Smooth muscle cell (in vitro differentiated cells): Measurements from ENCODE around the gene AMPD3. TPM values are rescaled to one million over a fixed set of nuclear protein-coding genes. Genes with fewer than 3 reads are reported as not detected.

Source experiments
- DNase-seq: peaks from one replicate; lab custom pipeline; 2025; ENCODE audit not compliant: unreplicated experiment; lab: John Stamatoyannopoulos, UW
- H2AFZ ChIP-seq: fragments of 200-600 bp; sonication (generic); 2 replicates; pipeline ENCODE4 v1.6.0; 2016; ENCODE audit warnings: antibody characterized with exemption, low read depth, mild to moderate bottlenecking
- H3F3A ChIP-seq: fragments of 200-600 bp; sonication (generic); 2 replicates; pipeline ENCODE4 v1.6.0; 2017; ENCODE audit warnings: antibody characterized with exemption, low read depth
- H3K27ac ChIP-seq: fragments of 200-600 bp; sonication (generic); 2 replicates; pipeline ENCODE4 v1.5.1; 2016; ENCODE audit warnings: low read depth, mild to moderate bottlenecking
- H3K27me3 ChIP-seq: fragments of 200-600 bp; sonication (generic); 2 replicates; pipeline ENCODE4 v1.6.1; 2016; ENCODE audit warnings: low read depth, mild to moderate bottlenecking
- H3K36me3 ChIP-seq: fragments of 200-600 bp; sonication (generic); 2 replicates; pipeline ENCODE4 v1.5.1; 2016; ENCODE audit warnings: low read depth
- H3K4me1 ChIP-seq: fragments of 200-600 bp; sonication (generic); 2 replicates; pipeline ENCODE4 v1.5.1; 2016; ENCODE audit warnings: low read depth
- H3K4me2 ChIP-seq: fragments of 200-600 bp; sonication (generic); 2 replicates; pipeline ENCODE4 v1.6.0; 2016; ENCODE audit warnings: mild to moderate bottlenecking
- H3K4me3 ChIP-seq: fragments of 200-600 bp; sonication (generic); 2 replicates; pipeline ENCODE4 v1.5.1; 2016; ENCODE audit warnings: mild to moderate bottlenecking
- H3K79me2 ChIP-seq: fragments of 200-600 bp; sonication (generic); 2 replicates; pipeline ENCODE4 v1.6.0; 2016; ENCODE audit warnings: low read depth, mild to moderate bottlenecking
- H3K9ac ChIP-seq: fragments of 200-600 bp; sonication (generic); 2 replicates; pipeline ENCODE4 v1.6.0; 2016; ENCODE audit warnings: low read depth
- H3K9me3 ChIP-seq: fragments of 200-600 bp; sonication (generic); replicated peaks from 2 replicates; pipeline ENCODE4 v1.5.1; 2016; ENCODE audit warnings: low read depth
- H4K20me1 ChIP-seq: fragments of 200-600 bp; sonication (generic); 2 replicates; pipeline ENCODE4 v1.6.0; 2016; ENCODE audit warnings: low read depth
- CTCF ChIP-seq: fragments of 200-600 bp; sonication (generic); IDR thresholded peaks from 2 replicates; pipeline ENCODE4 v1.5.1; 2017; ENCODE audit warnings: borderline replicate concordance, mild to moderate bottlenecking, antibody characterized with exemption; ENCODE audit not compliant: insufficient read depth, poor library complexity, severe bottlenecking
- WGBS: methylation state at CpG from one replicate; pipeline ENCODE4 v1.1.7; 2016; ENCODE audit warnings: low lambda C conversion rate; 5-methylcytosine and 5-hydroxymethylcytosine counted together
- polyA plus RNA-seq: library from polyadenylated mRNA; unstranded; fragments of >200 nt; fragmentation: Nextera tagmentation; extraction: Ambion mirVana; gene quantifications from 2 replicates; pipeline ENCODE4 v1.2.1, GENCODE V29; 2016
- total RNA-seq: library from RNA; depleted of rRNA; stranded (reverse); fragments of >200 nt; gene quantifications from 2 replicates; pipeline ENCODE4 v1.2.3, GENCODE V29; 2014

Gene AMPD3
- total and polyA plus RNA-seq, 2 experiments from 2014 or later = 0.67 to 3.6 TPM

- no peaks in the 10 kb centered on the region for H3K27me3 ChIP-seq
- no peaks in the 10 kb centered on the region for H3K36me3 ChIP-seq
- H2AFZ ChIP-seq = no peak overlapping the region
- H3K27ac ChIP-seq = peak overlapping the region; percentile 44
- H3K4me1 ChIP-seq = no peaks in the 10 kb centered on the region
- no peaks in the 10 kb centered on the region for H3F3A ChIP-seq
- no peak for DNase-seq
- 95% methylated on average over 3 of the region's 3 CpGs for WGBS
- no peak for TF ChIP-seq CTCF
- H3K9ac ChIP-seq = no peak overlapping the region
- no peaks in the 10 kb centered on the region for H3K79me2 ChIP-seq
- H3K4me2 ChIP-seq = no peak overlapping the region
- H3K9me3 ChIP-seq = no peaks in the 10 kb centered on the region
- H3K4me3 ChIP-seq = no peak overlapping the region
- no peaks in the 10 kb centered on the region for H4K20me1 ChIP-seq
Measured at GRCh38 chr11:10550503-10551289, 95.6 kb downstream of the AMPD3 start.

- Histone ChIP-seq H3K36me3 (no peaks in the 10 kb centered on the region), H3F3A (no peaks in the 10 kb centered on the region), H3K27ac (no peak overlapping the region), H3K79me2 (no peaks in the 10 kb centered on the region), H3K4me1 (no peaks in the 10 kb centered on the region), H3K27me3 (peaks cover 2% of the 10 kb centered on the region), H3K4me3 (no peak overlapping the region), H3K9ac (no peak overlapping the region), H3K9me3 (no peaks in the 10 kb centered on the region), H4K20me1 (no peaks in the 10 kb centered on the region), H3K4me2 (no peak overlapping the region), H2AFZ (no peak overlapping the region)
- no peak for TF ChIP-seq CTCF
- 87% methylated on average over 4 of the region's 4 CpGs for WGBS
- no peak for DNase-seq
Measured at GRCh38 chr11:10551290-10551592, 96.2 kb downstream of the AMPD3 start.

GRCh38 chr11:10551845-10552352 lies 96.8 kb downstream of the AMPD3 start:
- 96% methylated on average over 3 of the region's 3 CpGs for WGBS
- Histone ChIP-seq H3K36me3 (no peaks in the 10 kb centered on the region), H3K4me3 (no peak overlapping the region), H3F3A (no peaks in the 10 kb centered on the region), H2AFZ (no peak overlapping the region), H3K4me1 (no peaks in the 10 kb centered on the region), H3K27me3 (peaks cover 9% of the 10 kb centered on the region), H3K9ac (no peak overlapping the region), H3K4me2 (no peak overlapping the region), H3K27ac (no peak overlapping the region), H3K9me3 (no peaks in the 10 kb centered on the region), H3K79me2 (no peaks in the 10 kb centered on the region), H4K20me1 (no peaks in the 10 kb centered on the region)
- no peak for TF ChIP-seq CTCF
- DNase-seq = no peak

GRCh38 chr11:10556590-10556989 lies 101.5 kb downstream of the AMPD3 start:
- Histone ChIP-seq H4K20me1 (no peaks in the 10 kb centered on the region), H3K9me3 (no peaks in the 10 kb centered on the region), H3K4me1 (no peaks in the 10 kb centered on the region), H3K79me2 (no peaks in the 10 kb centered on the region), H3K4me3 (no peak overlapping the region), H3K4me2 (no peak overlapping the region), H3F3A (no peaks in the 10 kb centered on the region), H3K36me3 (no peaks in the 10 kb centered on the region), H2AFZ (no peak overlapping the region), H3K9ac (no peak overlapping the region), H3K27me3 (peaks cover 12% of the 10 kb centered on the region), H3K27ac (no peak overlapping the region)
- 50% methylated on average over 1 of the region's 1 CpG for WGBS
- no peak for TF ChIP-seq CTCF
- no peak for DNase-seq
